ENCODE results near the gene FAM186B.

The FAM186B gene

GRCh38 chr12:49550693-49551252 lies 54.7 kb downstream of the FAM186B start:
- no peak for DNase-seq

GRCh38 chr12:49549735-49550692 lies 55.4 kb downstream of the FAM186B start:
- DNase-seq, result no peak

GRCh38 chr12:49548822-49549648 lies 56.4 kb downstream of the FAM186B start:
- DNase-seq, result peak; percentile 32

- DNase-seq, result no peak
Observed at GRCh38 chr12:49548481-49548821, 57.0 kb downstream of the FAM186B start.

- DNase-seq, result no peak
Observed at GRCh38 chr12:49547090-49547690, 58.2 kb downstream of the FAM186B start.

- no peak for DNase-seq
Observed at GRCh38 chr12:49546481-49546880, 59.0 kb downstream of the FAM186B start.

- no peak for DNase-seq
Observed at GRCh38 chr12:49545815-49546214, 59.6 kb downstream of the FAM186B start.

GRCh38 chr12:49543914-49544815 lies 61.3 kb downstream of the FAM186B start:
- no peak for DNase-seq

- DNase-seq, result no peak
Observed at GRCh38 chr12:49543221-49543913, 62.1 kb downstream of the FAM186B start.

GRCh38 chr12:49542592-49543160 lies 62.8 kb downstream of the FAM186B start:
- DNase-seq, result no peak

GRCh38 chr12:49541911-49542505 lies 63.4 kb downstream of the FAM186B start:
- no peak for DNase-seq

- no peak for DNase-seq
Observed at GRCh38 chr12:49541140-49541861, 64.1 kb downstream of the FAM186B start.

GRCh38 chr12:49540229-49541139 lies 65.0 kb downstream of the FAM186B start:
- DNase-seq, result no peak

GRCh38 chr12:49539406-49540228 lies 65.8 kb downstream of the FAM186B start:
- no peak for DNase-seq

- peak; percentile 84 for DNase-seq
Observed at GRCh38 chr12:49538510-49539403, 66.7 kb downstream of the FAM186B start, which contains the start of gene KCNH3. KCNH3 (plus strand) TSS chr12:49539030; CDS start chr12:49539417, 387 bp downstream.

GRCh38 chr12:49537752-49538509 lies 67.5 kb downstream of the FAM186B start:
- DNase-seq, result peak; percentile 37
